HepG2 (cell line): ENCODE data around the gene ADSL.

Experiments
- CREB1 ChIP-seq, 2 experiments: fragments of 450-650 bp in 1 of 2; IDR thresholded peaks; 2 replicates each; pipeline ENCODE4 v1.6.1; 2016 to 2017; ENCODE audit warnings: control low read depth in 1 of 2, mild to moderate bottlenecking in 1 of 2, missing compliant biosample characterization in 1 of 2, missing genetic modification characterization in 1 of 2
- MTA1 ChIP-seq: sonication (generic); formaldehyde crosslinking; IDR thresholded peaks from 2 replicates; pipeline ENCODE4 v1.4.0; 2020; ENCODE audit warnings: missing genetic modification reagents, mild to moderate bottlenecking, borderline replicate concordance
- MXI1 ChIP-seq: IDR thresholded peaks from 3 replicates; pipeline ENCODE4 v1.6.1; 2012; ENCODE audit warnings: low read depth, low read length, inconsistent platforms, borderline replicate concordance
- NFYB ChIP-seq: sonication (generic); formaldehyde crosslinking; IDR thresholded peaks from 2 replicates; pipeline ENCODE4 v1.4.0; 2020; ENCODE audit warnings: missing genetic modification reagents
- ZNF121 ChIP-seq: sonication (generic); formaldehyde crosslinking; IDR thresholded peaks from 2 replicates; pipeline ENCODE4 v1.5.0; 2020; ENCODE audit warnings: mild to moderate bottlenecking, missing genetic modification reagents
- ZNF780A ChIP-seq: sonication (generic); formaldehyde crosslinking; IDR thresholded peaks from 2 replicates; pipeline ENCODE4 v1.8.0; 2022; ENCODE audit warnings: mild to moderate bottlenecking, missing genetic modification reagents, moderate library complexity

- TF ChIP-seq MTA1 (CRISPR knock-in tag) (no peak), ZNF780A (CRISPR knock-in tag) (no peak), ZNF121 (CRISPR knock-in tag) (no peak), NFYB (CRISPR knock-in tag) (no peak), CREB1 (IDR thresholded peaks at IDR 0.05) (no peak), CREB1 (CRISPR knock-in tag; IDR thresholded peaks at IDR 0.05) (no peak), MXI1 (no peak)
These were observed 16.2 kb upstream of the ADSL start for GRCh38 chr22:40330086-40330485.
